ENCODE measurements around the gene CDH23. TPM values are rescaled to one million over a fixed set of nuclear protein-coding genes. Genes with fewer than 3 reads are reported as not detected.

Gene CDH23
- total and polyA plus RNA-seq, 2 of the 8 experiments (the other 6 are each of a cell fraction or from before 2014, with no cell fraction given): 1.9 to 4.9 TPM

DNA sequence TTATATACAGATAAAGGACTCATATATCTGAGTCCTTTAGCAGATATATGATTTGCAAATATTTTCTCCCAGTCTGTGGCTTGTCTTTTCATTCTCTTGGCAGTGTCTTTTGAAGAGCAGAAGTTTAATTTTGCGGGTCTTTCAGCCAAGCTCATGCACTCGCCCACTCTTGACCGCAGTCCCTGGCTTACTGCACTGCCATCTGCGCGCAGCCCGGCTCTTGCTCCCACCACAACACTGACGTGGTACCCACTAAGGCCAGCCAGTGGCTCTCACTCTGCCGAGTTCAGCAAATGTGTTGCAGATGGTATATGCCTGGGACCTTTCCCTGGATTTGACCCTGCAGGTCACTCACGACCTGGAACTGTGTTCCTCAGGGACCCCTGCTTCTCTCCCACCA, 74.3 kb downstream of the CDH23 start:
- H3K9ac ChIP-seq (replicated peaks in 1 of 4; ENCODE audit: extremely low read depth in 1 of 4, low read depth in 3 of 4, low read length in 3 of 4): no peak overlapping the region
- no peaks in the 10 kb centered on the region for H3K36me3 ChIP-seq (ENCODE audit: control insufficient read depth in 2 of 4, insufficient read depth in 4 of 4, low read length in 3 of 4)
- no peaks in the 10 kb centered on the region for H3K9me3 ChIP-seq (ENCODE audit: insufficient read depth in 2 of 2, low read depth in 1 of 2, low read length in 1 of 2)
- H3K14ac ChIP-seq (ENCODE audit: insufficient read length): no peak overlapping the region
- H2BK20ac ChIP-seq (ENCODE audit: low read length): no peak overlapping the region
- WGBS, 2 experiments (ENCODE audit: extremely low coverage in 1 of 2, insufficient coverage in 1 of 2, insufficient read length in 1 of 2, insufficient replicate concordance in 2 of 2, low coverage in 1 of 2, low lambda C conversion rate in 2 of 2, missing lambda C conversion rate in 1 of 2): 89% methylated on average over 9 of the region's 9 CpGs; no CpG with 5 or more reads in 1 of the 2 experiments
- H3K4me3 ChIP-seq (ENCODE audit: extremely low read depth in 1 of 4, insufficient read depth in 2 of 4, low read depth in 3 of 4, low read length in 4 of 4): no peak overlapping the region
- H2AK5ac ChIP-seq (ENCODE audit: low read depth, low read length): no peak overlapping the region
- H4K5ac ChIP-seq (ENCODE audit: insufficient read length, low read depth, low read length): no peak overlapping the region
- H2BK12ac ChIP-seq (ENCODE audit: low read depth, low read length): no peak overlapping the region
- H3K27ac ChIP-seq (ENCODE audit: low read depth, low read length): no peak overlapping the region
- H3K18ac ChIP-seq (ENCODE audit: extremely low read depth, low read length): no peak overlapping the region
- FAIRE-seq: no peak
- H2BK120ac ChIP-seq (replicated peaks; ENCODE audit: low read depth, low read length): no peak overlapping the region
- no peak overlapping the region for H2BK5ac ChIP-seq (ENCODE audit: low read depth, low read length)
- H3K23ac ChIP-seq (ENCODE audit: insufficient read length): no peak overlapping the region
- H4K20me1 ChIP-seq (replicated peaks in 1 of 2; ENCODE audit: control insufficient read depth in 1 of 2, insufficient read depth in 2 of 2, low read length in 2 of 2): peaks cover 3% of the 10 kb centered on the region in 2 experiments
- no peak overlapping the region for H4K91ac ChIP-seq (replicated peaks; ENCODE audit: insufficient read length, low read length)
- no peak overlapping the region for H2BK15ac ChIP-seq (ENCODE audit: low read length)
- H3K79me1 ChIP-seq (ENCODE audit: low read depth, low read length): no peaks in the 10 kb centered on the region
- no peak overlapping the region for H3K4ac ChIP-seq (replicated peaks; ENCODE audit: insufficient read length, low read depth, low read length)
- no peak overlapping the region for H4K8ac ChIP-seq (ENCODE audit: extremely low read depth, insufficient read depth, low read length)
- DNase-seq (ENCODE audit: low read depth in 1 of 2, low spot score in 2 of 2): no peak
- peaks cover 3% of the 10 kb centered on the region for H3K23me2 ChIP-seq (ENCODE audit: low read depth, low read length)
- H3K27me3 ChIP-seq (replicated peaks in 1 of 4; ENCODE audit: control insufficient read depth in 3 of 4, extremely low read depth in 1 of 4, insufficient read depth in 3 of 4, low read length in 3 of 4): no peaks in the 10 kb centered on the region
- H3K4me2 ChIP-seq (ENCODE audit: insufficient read depth in 1 of 2, low read depth in 2 of 2, low read length in 2 of 2): no peak overlapping the region
- CTCF ChIA-PET (ENCODE audit: partially characterized antibody): interaction anchor here (1.5 to 3.0 kb wide), 4 partner anchors 11 to 98 kb away, joined by 6 to 9 read pairs (median 7); no protein-coding TSS in a partner anchor
- POLR2A ChIA-PET (ENCODE audit: partially characterized antibody): interaction anchor here (1.1 kb wide), 1 partner anchor 12 kb away, joined by 3 read pairs; no protein-coding TSS in a partner anchor
- H3K4me1 ChIP-seq (replicated peaks in 1 of 4; ENCODE audit: control insufficient read depth in 3 of 4, insufficient read depth in 4 of 4, low read length in 3 of 4): peaks cover 0 to 14% (median 6%) of the 10 kb centered on the region in 4 experiments; a peak in 6 of 7 replicates
- H2AFZ ChIP-seq (ENCODE audit: low read length): no peak overlapping the region
- no peaks in the 10 kb centered on the region for H3K79me2 ChIP-seq (ENCODE audit: control insufficient read depth in 1 of 2, insufficient read depth in 2 of 2, low read length in 2 of 2)
- no peak overlapping the region for H3K56ac ChIP-seq (replicated peaks; ENCODE audit: insufficient read length, low read depth, low read length)
- TF ChIP-seq TCF12 (IDR thresholded peaks at IDR 0.05; ENCODE audit: low read depth, low read length) (no peak), BACH1 (IDR thresholded peaks at IDR 0.05; ENCODE audit: low read length) (no peak), BCL11A (IDR thresholded peaks at IDR 0.05; ENCODE audit: low read depth in 2 of 2, low read length in 2 of 2) (no peak), CEBPB (IDR thresholded peaks at IDR 0.05; ENCODE audit: low read depth, low read length) (no peak), CHD1 (IDR thresholded peaks at IDR 0.05; ENCODE audit: low read depth, low read length) (no peak), HDAC2 (IDR thresholded peaks at IDR 0.05; ENCODE audit: borderline replicate concordance in 1 of 2, low read depth in 2 of 2, low read length in 2 of 2) (no peak), CHD2 (IDR thresholded peaks at IDR 0.05; ENCODE audit: low read length) (no peak), HDAC6 (IDR thresholded peaks at IDR 0.05; ENCODE audit: low read depth, low read length) (no peak), TAF1 (IDR thresholded peaks at IDR 0.05; ENCODE audit: low read depth, low read length) (no peak), JUN (IDR thresholded peaks at IDR 0.05; ENCODE audit: low read depth, low read length) (no peak), EGR1 (IDR thresholded peaks at IDR 0.05; ENCODE audit: borderline replicate concordance, low read depth, low read length) (no peak), SAP30 (IDR thresholded peaks at IDR 0.05; ENCODE audit: insufficient read depth, insufficient replicate concordance, low read length) (no peak), CBX5 (IDR thresholded peaks at IDR 0.05; ENCODE audit: low read depth, low read length) (no peak), PHF8 (conservative IDR thresholded peaks at IDR 0.05; ENCODE audit: low read depth, low read length) (no peak)
- TF ChIP-seq, protein P1, sequence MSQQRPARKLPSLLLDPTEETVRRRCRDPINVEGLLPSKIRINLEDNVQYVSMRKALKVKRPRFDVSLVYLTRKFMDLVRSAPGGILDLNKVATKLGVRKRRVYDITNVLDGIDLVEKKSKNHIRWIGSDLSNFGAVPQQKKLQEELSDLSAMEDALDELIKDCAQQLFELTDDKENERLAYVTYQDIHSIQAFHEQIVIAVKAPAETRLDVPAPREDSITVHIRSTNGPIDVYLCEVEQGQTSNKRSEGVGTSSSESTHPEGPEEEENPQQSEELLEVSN (IDR thresholded peaks at IDR 0.05): no peak
